ENCODE results near the gene ARHGEF4. TPM values are rescaled to one million over a fixed set of nuclear protein-coding genes. Genes with fewer than 3 reads are reported as not detected.
"Not testable (repeated sequence)": the region's sequence is repeated elsewhere in the genome, so short reads cannot be mapped to it uniquely, and the experiment has no call there.

The ARHGEF4 gene
- total RNA-seq, 1 experiment from 2014 or later: 0.06 TPM

DNA sequence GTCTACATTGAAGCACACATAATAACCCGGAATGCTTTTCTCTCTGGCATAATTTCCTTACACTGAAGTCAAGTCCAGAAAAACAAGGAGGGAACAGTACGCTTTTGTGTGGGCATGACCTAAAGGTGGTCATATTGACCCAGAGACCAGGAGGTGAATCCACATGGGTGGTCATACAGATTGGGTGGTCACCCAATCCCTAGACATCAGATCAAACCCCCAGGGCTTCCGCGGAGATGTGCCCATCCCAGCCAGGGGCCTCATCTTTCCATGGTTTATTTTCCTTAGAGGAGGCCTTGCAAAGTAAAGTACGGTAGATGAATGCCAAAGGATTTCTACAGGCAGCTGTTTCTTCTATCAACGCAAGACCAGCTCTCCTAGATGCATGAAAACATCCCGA is 217.8 kb downstream of the ARHGEF4 start:
- Histone ChIP-seq H3K27ac (peak overlapping the region; percentile 32; the same call in 1 of the 2 replicates), H3K4me1 (peaks cover 39% of the 10 kb centered on the region), H3K4me3 (no peak overlapping the region), H3K9me3 (replicated peaks) (no peaks in the 10 kb centered on the region), H3K36me3 (peaks cover 81% of the 10 kb centered on the region), H3K27me3 (no peaks in the 10 kb centered on the region)
- DNase-seq: peak; percentile 70 to 74

- no peak for DNase-seq
- Histone ChIP-seq H3K4me1 (peaks cover 39% of the 10 kb centered on the region), H3K9me3 (replicated peaks) (no peaks in the 10 kb centered on the region), H3K4me3 (no peak overlapping the region), H3K27ac (peak overlapping the region; percentile 32; the same call in 1 of the 2 replicates), H3K36me3 (peaks cover 81% of the 10 kb centered on the region), H3K27me3 (no peaks in the 10 kb centered on the region)
These were observed 218.7 kb downstream of the ARHGEF4 start for GRCh38 chr2:131055169-131056065.

- Histone ChIP-seq H3K4me1 (peaks cover 39% of the 10 kb centered on the region), H3K9me3 (replicated peaks) (no peaks in the 10 kb centered on the region), H3K27me3 (no peaks in the 10 kb centered on the region), H3K4me3 (no peak overlapping the region), H3K36me3 (peaks cover 73% of the 10 kb centered on the region), H3K27ac (peak overlapping the region; percentile 25; the same call in 1 of the 2 replicates)
- DNase-seq: no peak
These were observed 219.7 kb downstream of the ARHGEF4 start for GRCh38 chr2:131056204-131056931.

DNA sequence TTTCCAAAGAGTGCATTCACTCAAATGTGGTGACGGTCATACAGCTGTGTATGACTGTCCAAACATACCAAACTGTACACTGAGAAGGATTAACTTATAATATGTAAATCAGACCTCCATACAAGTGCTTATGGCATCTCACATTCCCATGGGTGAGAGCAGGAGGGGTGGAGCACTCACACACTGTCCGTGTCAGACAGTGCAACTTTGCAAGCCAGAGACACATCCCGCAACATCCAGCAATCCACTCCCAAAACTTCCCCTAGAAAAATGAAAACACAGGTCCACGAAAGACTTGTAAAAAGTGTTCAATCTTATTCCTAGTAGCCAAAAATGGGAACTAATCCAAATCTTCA is 220.2 kb downstream of the ARHGEF4 start:
- no peak overlapping the region for H3K4me3 ChIP-seq
- peaks cover 39% of the 10 kb centered on the region for H3K4me1 ChIP-seq
- H3K9me3 ChIP-seq (replicated peaks): no peaks in the 10 kb centered on the region
- H3K27ac ChIP-seq: no peak overlapping the region
- peaks cover 69% of the 10 kb centered on the region for H3K36me3 ChIP-seq
- H3K27me3 ChIP-seq: no peaks in the 10 kb centered on the region
- no peak for DNase-seq

GRCh38 chr2:131058214-131058843 is 221.6 kb downstream of the ARHGEF4 start:
- DNase-seq: peak in 1 of 2 experiments; percentile 40
- Histone ChIP-seq H3K4me1 (peaks cover 39% of the 10 kb centered on the region), H3K27ac (no peak overlapping the region), H3K4me3 (no peak overlapping the region), H3K36me3 (peaks cover 64% of the 10 kb centered on the region), H3K9me3 (replicated peaks) (no peaks in the 10 kb centered on the region), H3K27me3 (no peaks in the 10 kb centered on the region)

- Histone ChIP-seq H3K9me3 (replicated peaks) (no peaks in the 10 kb centered on the region), H3K27ac (no peak overlapping the region), H3K27me3 (no peaks in the 10 kb centered on the region), H3K36me3 (peaks cover 64% of the 10 kb centered on the region), H3K4me1 (peaks cover 39% of the 10 kb centered on the region), H3K4me3 (no peak overlapping the region)
- no peak for DNase-seq
These were observed 222.2 kb downstream of the ARHGEF4 start for GRCh38 chr2:131058920-131059319.

DNA sequence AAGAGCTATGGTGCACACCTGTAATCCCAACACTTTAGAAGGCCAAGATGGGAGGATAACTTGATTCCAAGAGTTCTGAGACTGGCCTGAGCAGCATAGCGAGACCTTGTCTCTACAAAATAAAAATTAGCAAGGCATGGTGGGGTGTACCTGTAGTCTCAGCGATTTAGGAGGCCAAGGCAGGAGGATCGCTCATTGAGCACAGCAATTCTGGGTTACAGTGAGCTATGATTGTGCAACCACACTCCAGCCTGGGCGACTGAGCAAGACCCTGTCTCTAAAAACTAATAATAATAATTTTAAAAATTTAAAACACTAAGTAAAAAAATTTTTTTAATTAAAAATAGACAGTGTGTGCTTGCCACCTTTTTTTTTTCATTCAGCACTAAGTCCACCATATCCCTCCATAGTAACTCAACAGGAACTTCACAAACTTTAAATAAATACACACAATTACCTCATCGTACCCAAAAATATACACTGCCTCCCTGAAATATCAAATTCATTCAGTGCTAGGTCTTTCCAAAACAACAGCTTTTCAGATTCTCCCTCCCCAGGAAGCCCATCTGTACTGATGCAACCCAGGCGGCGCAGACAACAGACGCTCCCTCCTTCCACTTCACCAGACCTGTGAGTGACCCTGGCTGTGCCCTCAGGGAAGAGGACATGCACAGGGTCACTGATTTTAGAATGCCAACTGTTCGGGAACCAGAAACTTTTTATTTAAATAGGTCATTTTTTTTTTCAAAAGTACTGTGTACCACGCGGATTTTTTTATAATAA is 227.0 kb downstream of the ARHGEF4 start:
- Histone ChIP-seq H3K36me3 (peaks cover 53% of the 10 kb centered on the region), H3K27ac (no peak overlapping the region), H3K9me3 (replicated peaks) (no peaks in the 10 kb centered on the region), H3K4me1 (peaks cover 3% of the 10 kb centered on the region; the same call in 1 of the 2 replicates), H3K27me3 (no peaks in the 10 kb centered on the region), H3K4me3 (no peak overlapping the region)
- no peak for DNase-seq

- Histone ChIP-seq H3K4me3 (no peak overlapping the region), H3K36me3 (peaks cover 51% of the 10 kb centered on the region), H3K9me3 (replicated peaks) (no peaks in the 10 kb centered on the region), H3K27me3 (no peaks in the 10 kb centered on the region), H3K4me1 (no peaks in the 10 kb centered on the region), H3K27ac (no peak overlapping the region)
- DNase-seq: no peak
These were observed 228.1 kb downstream of the ARHGEF4 start for GRCh38 chr2:131064589-131065512.

DNA sequence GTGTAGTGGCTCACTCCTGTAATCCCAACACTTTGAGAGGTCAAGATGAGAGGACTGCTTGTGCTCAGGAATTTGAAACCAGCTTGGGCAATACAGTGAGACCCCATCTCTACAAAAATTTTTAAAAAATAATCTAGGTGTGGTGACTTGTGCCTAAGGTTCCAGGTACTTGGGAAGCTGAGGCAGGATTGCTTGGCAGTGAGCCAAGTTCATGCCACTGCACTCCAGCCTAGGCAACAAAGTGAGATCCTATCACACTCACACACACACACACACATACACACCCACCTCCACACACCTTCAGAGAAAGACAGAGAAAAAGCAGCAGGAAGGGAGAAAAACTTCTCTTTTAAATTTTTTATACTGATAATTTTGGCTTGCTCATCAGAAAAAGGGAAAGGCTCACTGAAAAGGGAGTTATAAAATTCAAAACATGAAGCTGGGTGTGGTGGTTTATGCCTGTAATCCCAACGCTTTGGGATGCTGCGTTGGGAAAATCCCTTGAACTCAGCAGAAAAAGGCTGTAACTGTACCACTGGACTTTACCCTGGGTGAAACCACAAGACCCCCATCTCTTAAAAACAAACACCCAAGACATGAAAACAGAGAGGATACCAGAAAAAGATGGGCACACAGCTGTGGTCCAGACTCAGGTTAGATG is 230.9 kb downstream of the ARHGEF4 start:
- Histone ChIP-seq H3K36me3 (peaks cover 61% of the 10 kb centered on the region), H3K27me3 (no peaks in the 10 kb centered on the region), H3K4me1 (no peaks in the 10 kb centered on the region), H3K4me3 (no peak overlapping the region), H3K27ac (no peak overlapping the region), H3K9me3 (replicated peaks) (no peaks in the 10 kb centered on the region)
- DNase-seq: no peak

GRCh38 chr2:131068172-131068571 is 231.5 kb downstream of the ARHGEF4 start:
- not testable (repeated sequence) for H3K4me3 ChIP-seq; H3K27me3 ChIP-seq; H3K4me1 ChIP-seq; H3K27ac ChIP-seq; H3K9me3 ChIP-seq (replicated peaks); DNase-seq
- H3K36me3 ChIP-seq: peaks cover 61% of the 10 kb centered on the region

DNA sequence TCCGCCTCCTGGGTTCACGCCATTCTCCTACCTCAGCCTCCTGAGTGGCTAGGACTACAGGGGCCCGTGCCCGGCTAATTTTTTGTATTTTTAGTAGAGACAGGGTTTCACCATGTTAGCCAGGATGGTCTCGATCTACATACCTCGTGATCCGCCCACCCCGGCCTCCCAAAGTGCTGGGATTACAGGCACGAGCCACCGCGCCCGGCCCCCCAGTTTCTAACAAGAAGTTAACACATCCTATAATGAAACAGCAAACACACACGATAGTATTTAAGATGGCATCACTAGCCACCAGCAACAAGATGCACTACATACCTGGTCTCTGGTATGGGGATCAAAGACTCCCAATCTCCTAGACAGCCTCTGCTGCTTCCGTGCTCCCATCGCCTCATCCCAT is 238.9 kb downstream of the ARHGEF4 start:
- not testable (repeated sequence) for H3K27ac ChIP-seq; DNase-seq; H3K4me1 ChIP-seq; H3K9me3 ChIP-seq (replicated peaks); H3K27me3 ChIP-seq; H3K4me3 ChIP-seq
- peaks cover 83% of the 10 kb centered on the region for H3K36me3 ChIP-seq

GRCh38 chr2:131076707-131077106 is 240.0 kb downstream of the ARHGEF4 start:
- Histone ChIP-seq H3K27ac (no peak overlapping the region), H3K36me3 (peaks cover 83% of the 10 kb centered on the region)

GRCh38 chr2:131077182-131077846 is 240.6 kb downstream of the ARHGEF4 start:
- Histone ChIP-seq H3K4me1 (no peaks in the 10 kb centered on the region), H3K9me3 (replicated peaks) (no peaks in the 10 kb centered on the region), H3K27me3 (no peaks in the 10 kb centered on the region), H3K27ac (no peak overlapping the region), H3K4me3 (no peak overlapping the region), H3K36me3 (peaks cover 86% of the 10 kb centered on the region)
- DNase-seq: no peak

More at GRCh38 chr2:131076707-131077106, 240.0 kb downstream of the ARHGEF4 start:
- no peaks in the 10 kb centered on the region for H3K27me3 ChIP-seq
- H3K9me3 ChIP-seq (replicated peaks): no peaks in the 10 kb centered on the region
- no peak for DNase-seq
- no peaks in the 10 kb centered on the region for H3K4me1 ChIP-seq
- no peak overlapping the region for H3K4me3 ChIP-seq

Data from SJCRH30 (cell line).